ENCODE data around the gene MRPS34.

Gene MRPS34

DNA sequence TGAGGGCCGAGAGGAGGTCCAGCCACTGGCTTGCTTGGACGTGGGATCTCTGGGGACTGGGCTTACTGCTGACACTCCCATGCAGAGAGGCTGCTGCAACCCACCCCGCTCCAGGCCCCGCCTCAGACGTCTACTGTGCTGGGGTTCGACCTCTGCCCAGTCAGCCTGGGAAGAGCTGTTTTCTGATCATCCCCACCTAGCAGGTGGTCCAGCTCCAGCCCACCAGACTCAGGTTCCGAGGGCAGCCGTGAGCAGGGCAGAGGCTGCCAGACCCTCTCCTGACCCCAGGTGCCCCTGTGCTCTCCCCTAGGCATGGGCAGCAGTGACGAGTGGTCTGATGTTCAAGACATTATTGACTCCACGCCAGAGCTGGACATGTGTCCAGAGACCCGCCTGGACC lies 25.0 kb downstream of the MRPS34 start:
- Histone ChIP-seq H3K9me3 (ENCODE audit: control insufficient read depth, low read length) (no peaks in the 10 kb centered on the region), H3K36me3 (ENCODE audit: control insufficient read depth, insufficient read depth, low read length) (peaks cover 83% of the 10 kb centered on the region), H3K4me1 (ENCODE audit: control insufficient read depth, insufficient read depth, low read length, poor library complexity, severe bottlenecking) (peaks cover 24% of the 10 kb centered on the region), H3K4me3 (ENCODE audit: extremely low read depth, insufficient read depth, low read length, poor library complexity, severe bottlenecking) (no peak overlapping the region), H3K27ac (ENCODE audit: low read depth, low read length, severe bottlenecking) (no peak overlapping the region)
- 94 to 99% methylated on average over 10 to 11 of the region's 11 CpGs for WGBS, 2 experiments (ENCODE audit: insufficient coverage in 2 of 2)

DNA sequence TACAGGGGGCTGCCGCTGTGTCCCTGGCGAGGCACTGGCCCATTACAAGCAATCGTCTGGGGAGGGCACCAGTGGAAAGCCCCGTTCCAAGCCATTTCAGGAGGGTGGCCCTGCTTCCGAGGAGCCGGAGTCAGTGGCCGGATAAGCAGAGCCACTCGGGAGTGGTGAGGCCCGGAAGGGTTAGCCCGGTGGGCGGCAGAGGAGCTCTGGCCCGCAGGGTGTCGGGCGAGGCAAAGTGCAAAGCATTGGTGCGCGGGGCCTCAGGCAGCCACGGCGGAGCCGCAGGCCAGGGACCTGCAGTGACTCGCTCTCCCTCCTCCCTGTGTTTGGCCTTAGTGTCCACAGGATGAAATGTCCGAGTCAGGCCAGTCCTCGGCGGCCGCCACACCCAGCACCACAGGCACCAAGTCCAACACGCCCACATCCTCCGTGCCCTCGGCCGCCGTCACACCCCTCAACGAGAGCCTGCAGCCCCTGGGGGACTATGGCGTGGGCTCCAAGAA lies 26.2 kb downstream of the MRPS34 start:
- H3K9me3 ChIP-seq (ENCODE audit: control insufficient read depth, low read length) = no peaks in the 10 kb centered on the region
- H3K4me1 ChIP-seq (ENCODE audit: control insufficient read depth, insufficient read depth, low read length, poor library complexity, severe bottlenecking) = peaks cover 24% of the 10 kb centered on the region
- H3K36me3 ChIP-seq (ENCODE audit: control insufficient read depth, insufficient read depth, low read length) = peaks cover 74% of the 10 kb centered on the region
- no peak overlapping the region for H3K4me3 ChIP-seq (ENCODE audit: extremely low read depth, insufficient read depth, low read length, poor library complexity, severe bottlenecking)
- WGBS, 2 experiments (ENCODE audit: insufficient coverage in 2 of 2) = 96% methylated on average over 25 to 31 of the region's 31 CpGs
- H3K27ac ChIP-seq (ENCODE audit: low read depth, low read length, severe bottlenecking) = peak overlapping the region; percentile 94

DNA sequence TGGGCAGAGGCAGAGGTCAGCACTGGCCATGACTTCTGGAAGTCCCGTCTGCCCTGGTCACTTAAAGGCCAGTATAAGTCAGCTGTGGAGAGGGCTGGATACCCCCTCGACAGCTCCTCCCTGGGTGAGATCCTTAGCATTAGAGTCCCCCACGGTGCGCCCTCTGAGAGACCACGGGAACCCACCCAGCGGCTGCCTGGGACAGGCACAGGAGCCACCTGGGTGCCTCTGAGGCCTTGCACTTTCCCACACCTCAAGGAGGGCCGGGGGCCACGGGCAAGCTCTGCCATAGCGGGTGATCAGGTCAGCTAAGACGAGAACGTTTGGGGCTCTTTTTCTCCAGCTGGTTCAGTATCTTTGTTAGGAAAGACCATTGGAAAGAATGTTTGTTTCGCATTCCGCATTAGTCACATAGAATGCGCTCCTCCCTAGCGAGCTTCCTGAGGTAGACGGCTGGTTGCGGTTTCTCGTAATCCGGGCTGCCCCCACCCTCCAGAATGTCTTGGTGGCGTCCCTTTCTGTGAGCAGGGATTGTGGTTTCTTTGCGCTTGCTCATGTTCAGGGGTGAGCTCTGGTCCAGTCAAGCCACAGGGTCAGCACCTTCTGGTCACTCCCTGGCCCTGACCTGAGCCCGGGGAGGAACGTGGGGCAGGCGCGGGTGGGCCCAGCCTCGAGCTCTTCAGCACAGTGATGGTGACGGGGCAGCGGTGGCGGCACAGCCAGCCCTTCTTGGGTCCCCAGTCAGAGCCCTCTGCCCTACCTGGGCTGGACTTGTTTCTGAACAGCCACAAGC lies 26.8 kb downstream of the MRPS34 start:
- 95 to 96% methylated on average over 24 to 29 of the region's 29 CpGs for WGBS, 2 experiments (ENCODE audit: insufficient coverage in 2 of 2)
- Histone ChIP-seq H3K4me1 (ENCODE audit: control insufficient read depth, insufficient read depth, low read length, poor library complexity, severe bottlenecking) (peaks cover 24% of the 10 kb centered on the region), H3K36me3 (ENCODE audit: control insufficient read depth, insufficient read depth, low read length) (peaks cover 68% of the 10 kb centered on the region), H3K4me3 (ENCODE audit: extremely low read depth, insufficient read depth, low read length, poor library complexity, severe bottlenecking) (no peak overlapping the region), H3K27ac (ENCODE audit: low read depth, low read length, severe bottlenecking) (peak overlapping the region; percentile 94), H3K9me3 (ENCODE audit: control insufficient read depth, low read length) (no peaks in the 10 kb centered on the region)

DNA sequence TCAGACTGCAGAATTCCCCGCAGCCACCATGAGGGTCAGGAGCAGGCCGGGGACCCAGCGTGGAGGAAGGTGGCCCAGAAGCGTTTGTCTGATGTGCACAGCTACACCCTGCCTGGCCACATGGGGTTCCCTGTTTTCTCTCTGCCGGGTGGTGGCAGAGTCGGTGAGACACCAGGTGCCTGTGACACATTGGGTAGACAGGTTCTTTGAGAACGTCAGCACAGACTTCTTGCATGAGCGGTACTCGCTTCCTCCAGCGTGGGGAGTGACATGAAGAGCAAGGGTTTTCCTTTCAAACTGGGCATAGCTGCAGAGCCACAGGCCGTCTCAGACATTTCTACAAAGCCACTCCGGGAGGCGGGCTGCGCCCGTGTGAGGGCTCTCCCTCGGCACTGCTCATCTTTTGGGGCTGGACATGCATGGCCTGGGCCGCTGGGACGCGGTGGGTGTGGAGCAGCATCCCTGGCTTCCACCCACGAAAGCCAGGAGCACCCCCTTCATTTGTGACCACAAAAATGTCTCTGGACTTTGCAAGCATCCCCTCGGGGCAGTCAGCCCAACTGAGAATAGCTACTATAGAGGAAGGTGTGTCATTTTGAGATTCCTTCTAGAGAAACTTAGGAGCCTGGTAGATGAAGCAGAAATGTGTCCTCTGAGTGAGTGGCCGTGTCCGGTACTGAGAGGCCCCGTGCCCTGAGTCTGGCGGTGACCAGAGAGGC lies 27.6 kb downstream of the MRPS34 start:
- H3K27ac ChIP-seq (ENCODE audit: low read depth, low read length, severe bottlenecking) = peak overlapping the region; percentile 94
- H3K4me1 ChIP-seq (ENCODE audit: control insufficient read depth, insufficient read depth, low read length, poor library complexity, severe bottlenecking) = peaks cover 24% of the 10 kb centered on the region
- H3K36me3 ChIP-seq (ENCODE audit: control insufficient read depth, insufficient read depth, low read length) = peaks cover 64% of the 10 kb centered on the region
- 95 to 96% methylated on average over 24 of the region's 25 CpGs for WGBS, 2 experiments (ENCODE audit: insufficient coverage in 2 of 2)
- H3K9me3 ChIP-seq (ENCODE audit: control insufficient read depth, low read length) = no peaks in the 10 kb centered on the region
- no peak overlapping the region for H3K4me3 ChIP-seq (ENCODE audit: extremely low read depth, insufficient read depth, low read length, poor library complexity, severe bottlenecking)

DNA sequence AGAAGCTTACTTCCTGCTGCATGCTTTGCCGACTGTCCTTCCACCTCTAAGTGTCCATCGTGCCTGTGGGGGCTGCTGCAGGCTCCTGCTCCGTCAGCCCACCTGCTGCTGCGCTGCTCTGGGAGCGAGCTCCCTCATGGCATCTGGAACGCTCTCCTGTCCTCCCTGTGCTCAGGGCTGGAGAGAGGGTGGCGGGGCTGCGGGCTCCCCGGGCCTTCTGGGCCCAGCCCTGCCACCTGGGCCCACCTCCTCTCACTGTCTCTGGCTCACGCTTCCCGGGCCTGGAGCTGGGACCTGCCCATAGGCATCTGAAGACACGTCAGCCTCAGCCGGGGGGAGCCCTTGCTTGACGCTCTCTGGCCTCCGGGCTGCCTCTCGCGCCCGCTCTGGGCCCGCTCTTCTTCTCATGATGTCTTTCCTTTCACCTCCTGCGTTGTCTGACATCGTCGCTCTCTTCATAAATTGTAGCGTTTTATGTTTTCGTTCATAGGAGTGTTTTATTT lies 28.5 kb downstream of the MRPS34 start:
- H3K4me1 ChIP-seq (ENCODE audit: control insufficient read depth, insufficient read depth, low read length, poor library complexity, severe bottlenecking) = peaks cover 24% of the 10 kb centered on the region
- WGBS, 2 experiments (ENCODE audit: insufficient coverage in 2 of 2) = 92 to 93% methylated on average over 15 to 19 of the region's 24 CpGs
- no peak overlapping the region for H3K27ac ChIP-seq (ENCODE audit: low read depth, low read length, severe bottlenecking)
- H3K9me3 ChIP-seq (ENCODE audit: control insufficient read depth, low read length) = no peaks in the 10 kb centered on the region
- H3K4me3 ChIP-seq (ENCODE audit: extremely low read depth, insufficient read depth, low read length, poor library complexity, severe bottlenecking) = no peak overlapping the region
- H3K36me3 ChIP-seq (ENCODE audit: control insufficient read depth, insufficient read depth, low read length) = peaks cover 61% of the 10 kb centered on the region

DNA sequence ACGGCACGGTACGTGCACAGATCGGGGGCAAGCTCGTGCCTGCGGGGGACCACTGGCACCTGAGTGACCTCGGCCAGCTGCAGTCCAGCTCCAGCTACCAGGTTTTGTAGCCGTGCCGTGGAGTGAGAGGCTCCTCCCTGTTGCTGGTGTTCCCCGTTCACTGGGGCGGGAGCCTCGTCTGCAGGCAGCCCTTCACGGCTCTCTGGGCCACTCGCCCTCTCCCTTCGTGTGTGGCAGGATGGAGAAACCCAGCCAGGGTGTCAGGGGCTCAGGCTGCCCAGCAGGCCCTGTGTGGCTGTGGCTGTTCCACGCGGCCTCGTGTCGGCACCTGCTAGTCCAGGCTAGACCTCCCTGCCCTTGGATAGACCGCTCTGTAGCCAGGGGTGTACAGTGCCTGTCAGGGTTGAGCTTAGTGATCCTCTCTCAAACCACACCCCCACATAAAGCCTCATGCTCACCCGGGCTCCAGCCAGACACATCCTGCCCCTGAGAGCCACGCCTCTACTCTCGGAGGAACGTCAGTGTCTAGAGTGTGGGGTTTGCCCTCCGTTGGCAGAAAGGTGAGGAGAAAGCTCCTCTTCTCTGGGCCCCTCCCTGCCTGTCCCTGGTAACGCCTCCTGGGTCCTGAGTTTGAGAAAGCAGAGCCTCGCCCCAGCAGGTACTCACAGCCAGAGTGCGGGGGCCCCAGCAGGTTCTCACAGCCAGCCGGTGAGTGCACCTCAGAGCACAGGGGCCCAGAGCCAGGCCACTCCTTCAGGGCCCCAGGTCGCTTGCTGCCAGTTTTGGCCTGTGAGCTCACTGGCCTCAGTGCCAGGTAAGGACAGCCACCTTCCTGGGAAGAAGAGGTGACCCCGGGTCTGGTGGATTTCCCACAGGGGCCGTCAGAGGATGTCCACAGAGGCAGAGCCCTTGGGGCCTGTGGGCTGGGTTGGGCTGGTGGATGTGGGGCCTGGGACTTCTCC lies 29.3 kb downstream of the MRPS34 start:
- 95 to 96% methylated on average over 25 to 30 of the region's 32 CpGs for WGBS, 2 experiments (ENCODE audit: insufficient coverage in 2 of 2)
- Histone ChIP-seq H3K4me3 (ENCODE audit: extremely low read depth, insufficient read depth, low read length, poor library complexity, severe bottlenecking) (no peak overlapping the region), H3K27ac (ENCODE audit: low read depth, low read length, severe bottlenecking) (no peak overlapping the region), H3K4me1 (ENCODE audit: control insufficient read depth, insufficient read depth, low read length, poor library complexity, severe bottlenecking) (peaks cover 24% of the 10 kb centered on the region), H3K36me3 (ENCODE audit: control insufficient read depth, insufficient read depth, low read length) (peaks cover 54% of the 10 kb centered on the region), H3K9me3 (ENCODE audit: control insufficient read depth, low read length) (peaks cover 3% of the 10 kb centered on the region)

DNA sequence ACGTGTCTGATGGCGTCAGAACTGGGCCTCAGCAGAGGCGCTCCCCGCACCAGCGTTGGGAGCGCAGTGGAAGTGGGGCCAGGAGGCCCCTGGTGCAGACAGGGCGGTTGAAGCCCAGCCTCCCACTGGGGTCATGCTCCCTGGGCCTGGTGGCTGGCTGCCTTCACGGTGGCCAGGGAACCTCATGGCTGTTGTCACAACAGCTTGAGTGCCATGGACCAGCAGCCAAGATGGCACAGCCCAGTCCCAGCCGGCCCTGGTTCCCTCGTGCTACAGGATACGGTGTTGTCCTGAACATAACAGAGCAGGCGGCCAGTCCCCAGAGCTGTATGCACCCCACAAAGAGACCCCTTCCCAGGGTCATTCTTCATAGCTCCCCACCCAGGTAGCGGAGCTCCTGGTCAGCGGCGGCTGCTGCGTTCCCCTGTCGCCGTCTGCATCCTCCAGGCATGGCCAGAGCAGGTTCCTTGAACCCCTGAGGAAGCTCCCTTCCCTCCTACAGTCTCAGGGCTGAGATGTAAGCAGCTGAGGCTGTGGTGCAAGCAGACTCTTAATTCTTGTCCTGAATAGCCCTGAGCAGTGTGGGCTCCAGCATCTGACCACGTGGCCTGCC lies 31.3 kb downstream of the MRPS34 start:
- H3K36me3 ChIP-seq (ENCODE audit: control insufficient read depth, insufficient read depth, low read length) = peaks cover 34% of the 10 kb centered on the region
- 91 to 94% methylated on average over 11 to 18 of the region's 19 CpGs for WGBS, 2 experiments (ENCODE audit: insufficient coverage in 2 of 2)
- peaks cover 19% of the 10 kb centered on the region for H3K4me1 ChIP-seq (ENCODE audit: control insufficient read depth, insufficient read depth, low read length, poor library complexity, severe bottlenecking)
- H3K4me3 ChIP-seq (ENCODE audit: extremely low read depth, insufficient read depth, low read length, poor library complexity, severe bottlenecking) = no peak overlapping the region
- H3K9me3 ChIP-seq (ENCODE audit: control insufficient read depth, low read length) = peaks cover 14% of the 10 kb centered on the region
- H3K27ac ChIP-seq (ENCODE audit: low read depth, low read length, severe bottlenecking) = no peak overlapping the region

DNA sequence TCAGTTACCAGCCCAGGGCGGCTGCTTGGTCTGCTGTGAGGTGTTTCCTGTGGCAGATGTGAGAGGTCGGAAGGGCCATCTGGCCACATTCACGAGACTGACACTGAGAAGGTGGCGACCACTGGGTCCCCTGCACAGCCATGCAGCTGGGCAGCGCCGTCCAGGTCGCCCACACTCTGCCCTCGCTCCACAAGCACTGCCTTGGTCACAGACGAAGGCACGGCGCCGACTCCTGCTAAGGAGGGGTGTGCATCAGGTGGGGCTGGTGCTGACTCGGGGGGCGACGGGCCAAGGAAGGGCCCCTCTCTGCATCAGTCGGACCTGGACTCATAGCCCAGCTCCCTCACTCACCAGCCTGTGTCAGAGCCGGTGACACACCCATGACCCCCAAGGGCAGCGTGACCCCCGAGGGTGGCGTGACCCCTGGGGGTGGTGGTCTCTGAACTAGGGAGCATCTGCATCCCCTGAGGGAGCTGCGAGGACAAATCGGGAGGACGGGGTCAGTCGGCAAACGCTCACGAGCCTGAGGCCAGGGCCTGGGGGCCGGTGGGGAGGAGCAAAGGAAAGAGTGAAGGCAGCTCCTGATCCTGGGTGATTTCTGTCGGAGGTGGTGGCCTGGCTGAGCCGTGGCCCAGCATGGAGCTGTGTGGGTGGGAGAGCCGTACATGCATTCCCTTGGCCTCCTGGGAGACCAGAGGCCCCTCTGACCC lies 32.0 kb downstream of the MRPS34 start:
- Histone ChIP-seq H3K4me3 (ENCODE audit: extremely low read depth, insufficient read depth, low read length, poor library complexity, severe bottlenecking) (no peak overlapping the region), H3K9me3 (ENCODE audit: control insufficient read depth, low read length) (peaks cover 15% of the 10 kb centered on the region), H3K36me3 (ENCODE audit: control insufficient read depth, insufficient read depth, low read length) (peaks cover 32% of the 10 kb centered on the region), H3K4me1 (ENCODE audit: control insufficient read depth, insufficient read depth, low read length, poor library complexity, severe bottlenecking) (peaks cover 12% of the 10 kb centered on the region), H3K27ac (ENCODE audit: low read depth, low read length, severe bottlenecking) (no peak overlapping the region)
- WGBS, 2 experiments (ENCODE audit: insufficient coverage in 2 of 2) = 91 to 94% methylated on average over 25 to 27 of the region's 30 CpGs

DNA sequence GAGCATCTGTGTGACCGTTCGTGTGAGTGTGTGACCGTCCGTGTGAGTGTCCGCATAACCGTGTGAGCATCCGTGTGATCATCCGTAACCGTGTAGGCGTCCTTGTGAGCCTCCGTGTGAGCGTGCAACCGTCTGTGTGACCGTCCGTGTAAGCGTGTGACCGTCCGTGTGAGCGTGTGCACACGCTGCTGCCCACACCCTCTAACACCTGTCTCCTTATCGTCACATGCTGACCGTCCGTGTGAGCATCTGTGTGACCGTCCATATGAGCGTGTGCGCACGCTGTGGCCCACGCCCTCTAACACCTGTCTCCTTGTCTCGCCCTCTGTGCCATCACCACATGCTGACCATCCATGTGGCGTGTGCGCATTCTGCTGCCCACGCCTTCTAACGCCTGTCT lies 32.7 kb downstream of the MRPS34 start:
- no peak overlapping the region for H3K4me3 ChIP-seq (ENCODE audit: extremely low read depth, insufficient read depth, low read length, poor library complexity, severe bottlenecking)
- WGBS, 2 experiments (ENCODE audit: insufficient coverage in 2 of 2) = 97 to 98% methylated on average over 33 of the region's 33 CpGs

More for the DNA sequence above, 32.7 kb downstream of the MRPS34 start:
- H3K36me3 ChIP-seq (ENCODE audit: control insufficient read depth, insufficient read depth, low read length) = peaks cover 29% of the 10 kb centered on the region
- no peak overlapping the region for H3K27ac ChIP-seq (ENCODE audit: low read depth, low read length, severe bottlenecking)
- peaks cover 15% of the 10 kb centered on the region for H3K9me3 ChIP-seq (ENCODE audit: control insufficient read depth, low read length)
- H3K4me1 ChIP-seq (ENCODE audit: control insufficient read depth, insufficient read depth, low read length, poor library complexity, severe bottlenecking) = peaks cover 5% of the 10 kb centered on the region

Measured in mesodermal cell (in vitro differentiated cells).